PC-9 (cell line): ENCODE results near the gene DDX10. TPM values are rescaled to one million over a fixed set of nuclear protein-coding genes. Genes with fewer than 3 reads are reported as not detected.

ENCODE experiments used
- BruUV-seq: library from RNA; stranded (reverse); fragments of 400-500 nt; replicated peaks from 2 replicates; lab custom pipeline; 2021; lab: Mats Ljungman, UMichigan
- CTCF ChIA-PET: fragments of 300-600 bp; sonication (Branson Sonifier 250); formaldehyde crosslinking; loops from one replicate; lab custom pipeline; 2022; ENCODE audit warnings: antibody characterized with exemption; lab: Charles Lee
- POLR2A ChIA-PET: fragments of 300-600 bp; sonication (Branson Sonifier 250); formaldehyde crosslinking; loops from one replicate; lab custom pipeline; 2022; ENCODE audit warnings: antibody characterized with exemption; ENCODE audit not compliant: unreplicated experiment; lab: Charles Lee
- DNase-seq, 2 experiments: peaks; one replicate each; pipeline versions ENCODE4 v3.0.0 to v3.0.0-alpha.2; 2015 to 2022; ENCODE audit warnings: mixed read lengths in 1 of 2
- H2AFZ ChIP-seq: fragments of 200-600 bp; sonication (generic); 2 replicates; pipeline ENCODE4 v1.8.1; 2017; ENCODE audit warnings: antibody characterized with exemption
- H3F3A ChIP-seq: fragments of 200-600 bp; sonication (generic); 2 replicates; pipeline ENCODE4 v1.8.1; 2017; ENCODE audit warnings: antibody characterized with exemption, mild to moderate bottlenecking, low read depth; ENCODE audit not compliant: insufficient read depth
- H3K27ac ChIP-seq: fragments of 200-600 bp; sonication (generic); 2 replicates; pipeline ENCODE4 v1.6.1; 2016; ENCODE audit warnings: mixed run types
- H3K27me3 ChIP-seq: fragments of 200-600 bp; sonication (generic); 2 replicates; pipeline ENCODE4 v1.6.1; 2016; ENCODE audit warnings: low read depth, mixed run types; ENCODE audit not compliant: insufficient read depth
- H3K36me3 ChIP-seq: fragments of 200-600 bp; sonication (generic); 2 replicates; pipeline ENCODE4 v1.6.1; 2016; ENCODE audit warnings: low read depth, mixed run types
- H3K4me1 ChIP-seq: fragments of 200-600 bp; sonication (generic); replicated peaks from 2 replicates; pipeline ENCODE4 v1.6.1; 2016; ENCODE audit warnings: mixed run types; ENCODE audit not compliant: insufficient read depth
- H3K4me2 ChIP-seq: fragments of 200-600 bp; sonication (generic); 2 replicates; pipeline ENCODE4 v1.6.1; 2017; ENCODE audit warnings: mixed run types
- H3K4me3 ChIP-seq: fragments of 200-600 bp; sonication (generic); 2 replicates; pipeline ENCODE4 v1.6.1; 2016; ENCODE audit warnings: mixed run types
- H3K79me2 ChIP-seq: fragments of 200-600 bp; sonication (generic); 2 replicates; pipeline ENCODE4 v1.6.1; 2017; ENCODE audit warnings: low read depth, mixed run types
- H3K9me2 ChIP-seq: fragments of 200-600 bp; sonication (generic); 2 replicates; pipeline ENCODE4 v1.8.1; 2017; ENCODE audit warnings: mild to moderate bottlenecking; ENCODE audit not compliant: insufficient read depth
- H3K9me3 ChIP-seq: fragments of 200-600 bp; sonication (generic); 2 replicates; pipeline ENCODE4 v1.8.1; 2016; ENCODE audit warnings: low read depth; ENCODE audit not compliant: insufficient read depth
- H4K20me1 ChIP-seq: fragments of 200-600 bp; sonication (generic); 2 replicates; pipeline ENCODE4 v1.8.1; 2017; ENCODE audit not compliant: insufficient read depth
- EZH2 ChIP-seq: fragments of 200-600 bp; sonication (generic); IDR thresholded peaks from 2 replicates; pipeline ENCODE4 v1.8.0; 2017; ENCODE audit warnings: antibody characterized with exemption, low read depth
- intact Hi-C: fragments of 100-400 bp; cut with micrococcal nuclease; formaldehyde crosslinking; loops from one replicate; pipeline ENCODE4 v1.10.0; 2022; ENCODE audit not compliant: unreplicated experiment
- total RNA-seq: library from RNA; stranded (reverse); gene quantifications from 2 replicates; pipeline ENCODE4 v1.2.3, GENCODE V29; 2021
- TF ChIP-seq, protein P1 (sequence below): fragments of 200-600 bp; sonication (generic); conservative IDR thresholded peaks from 2 replicates; pipeline ENCODE4 v1.6.1; 2017; ENCODE audit warnings: mixed run types, antibody characterized with exemption, mild to moderate bottlenecking, moderate library complexity

The DDX10 gene
- total RNA-seq, 1 experiment from 2014 or later = 26.4 TPM

DNA sequence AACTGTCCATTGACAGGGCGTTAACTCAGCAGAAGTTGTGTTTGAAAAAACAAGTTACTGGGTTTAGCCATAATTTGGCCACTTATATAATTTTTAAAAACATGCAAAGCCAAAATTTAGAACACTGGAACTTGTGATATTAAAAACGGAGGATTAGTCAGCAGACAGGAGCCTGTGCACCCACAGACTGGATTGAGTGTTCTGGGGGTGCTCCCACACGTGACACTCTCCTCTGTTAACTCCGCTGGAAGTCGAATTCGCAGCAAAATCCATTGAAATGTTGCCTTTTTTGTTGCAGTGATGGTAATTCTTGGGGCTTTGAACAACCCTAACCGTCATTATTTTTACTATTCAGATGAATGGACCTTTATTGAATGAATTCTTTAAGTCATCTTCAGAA is 269.8 kb downstream of the DDX10 start:
- Histone ChIP-seq H2AFZ (no peak overlapping the region), H3K9me2 (no peaks in the 10 kb centered on the region), H3F3A (no peaks in the 10 kb centered on the region), H3K4me1 (peaks cover under 1% of the 10 kb centered on the region), H3K4me3 (no peak overlapping the region), H3K4me2 (no peak overlapping the region), H3K36me3 (no peaks in the 10 kb centered on the region), H3K9me3 (no peaks in the 10 kb centered on the region), H3K79me2 (no peaks in the 10 kb centered on the region), H3K27me3 (no peaks in the 10 kb centered on the region), H3K27ac (no peak overlapping the region), H4K20me1 (no peaks in the 10 kb centered on the region)
- POLR2A ChIA-PET = no interaction called here
- DNase-seq = no peak
- CTCF ChIA-PET = no interaction called here
- TF ChIP-seq, protein P1, sequence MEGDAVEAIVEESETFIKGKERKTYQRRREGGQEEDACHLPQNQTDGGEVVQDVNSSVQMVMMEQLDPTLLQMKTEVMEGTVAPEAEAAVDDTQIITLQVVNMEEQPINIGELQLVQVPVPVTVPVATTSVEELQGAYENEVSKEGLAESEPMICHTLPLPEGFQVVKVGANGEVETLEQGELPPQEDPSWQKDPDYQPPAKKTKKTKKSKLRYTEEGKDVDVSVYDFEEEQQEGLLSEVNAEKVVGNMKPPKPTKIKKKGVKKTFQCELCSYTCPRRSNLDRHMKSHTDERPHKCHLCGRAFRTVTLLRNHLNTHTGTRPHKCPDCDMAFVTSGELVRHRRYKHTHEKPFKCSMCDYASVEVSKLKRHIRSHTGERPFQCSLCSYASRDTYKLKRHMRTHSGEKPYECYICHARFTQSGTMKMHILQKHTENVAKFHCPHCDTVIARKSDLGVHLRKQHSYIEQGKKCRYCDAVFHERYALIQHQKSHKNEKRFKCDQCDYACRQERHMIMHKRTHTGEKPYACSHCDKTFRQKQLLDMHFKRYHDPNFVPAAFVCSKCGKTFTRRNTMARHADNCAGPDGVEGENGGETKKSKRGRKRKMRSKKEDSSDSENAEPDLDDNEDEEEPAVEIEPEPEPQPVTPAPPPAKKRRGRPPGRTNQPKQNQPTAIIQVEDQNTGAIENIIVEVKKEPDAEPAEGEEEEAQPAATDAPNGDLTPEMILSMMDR = no peak
- no peak for TF ChIP-seq EZH2
- intact Hi-C loops = no loop called here
- BruUV-seq = no TSS peak

DNA sequence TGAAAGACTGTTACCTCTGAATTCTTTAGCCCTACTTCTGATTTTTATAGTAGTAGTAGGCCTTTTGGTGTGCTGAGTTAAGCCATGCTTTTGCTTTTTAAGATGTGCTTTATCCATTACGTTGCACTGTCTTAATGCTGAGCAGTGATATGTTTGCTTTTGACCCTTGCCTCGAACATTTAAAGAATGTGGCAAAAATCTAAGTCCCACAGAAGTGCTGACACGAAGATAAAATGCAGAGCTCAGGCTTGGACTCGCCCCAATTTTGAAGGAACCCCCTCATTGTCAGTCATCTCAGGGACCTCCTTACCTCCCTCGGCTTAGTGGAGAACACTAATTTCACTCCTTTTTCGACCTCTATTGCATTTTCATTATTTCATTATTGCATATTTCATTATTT is 272.9 kb downstream of the DDX10 start:
- BruUV-seq = no TSS peak
- TF ChIP-seq, protein P1 = no peak
- no peak overlapping the region for H3K4me2 ChIP-seq
- no peak for DNase-seq
- no peaks in the 10 kb centered on the region for H3K79me2 ChIP-seq
- no peak overlapping the region for H3K4me3 ChIP-seq
- POLR2A ChIA-PET = no interaction called here
- H2AFZ ChIP-seq = no peak overlapping the region
- no peaks in the 10 kb centered on the region for H3F3A ChIP-seq
- CTCF ChIA-PET = no interaction called here
- intact Hi-C loops = no loop called here
- no peaks in the 10 kb centered on the region for H3K27me3 ChIP-seq
- no peak overlapping the region for H3K27ac ChIP-seq
- H3K9me3 ChIP-seq = no peaks in the 10 kb centered on the region
- H4K20me1 ChIP-seq = no peaks in the 10 kb centered on the region
- H3K4me1 ChIP-seq = no peaks in the 10 kb centered on the region
- no peaks in the 10 kb centered on the region for H3K9me2 ChIP-seq
- H3K36me3 ChIP-seq = no peaks in the 10 kb centered on the region

DNA sequence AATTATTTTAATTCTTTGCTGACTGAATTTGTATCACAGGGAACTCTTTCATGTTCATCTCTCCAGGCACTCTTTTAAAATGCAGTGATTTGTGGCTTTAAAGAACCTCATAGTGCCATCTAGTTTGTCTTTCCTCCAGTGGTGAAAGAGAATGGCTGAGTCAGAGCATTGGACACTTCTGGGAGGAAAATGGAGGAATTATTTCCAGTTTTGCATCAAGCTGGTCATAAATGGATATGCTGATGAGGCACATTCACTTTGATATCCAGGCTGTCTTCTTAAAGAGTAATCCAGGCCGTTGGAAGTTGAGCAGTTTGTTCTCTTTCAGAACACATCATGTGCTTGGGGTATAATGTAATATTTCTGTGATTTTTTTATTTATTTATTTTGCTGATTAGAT is 273.7 kb downstream of the DDX10 start:
- no TSS peak for BruUV-seq
- no peaks in the 10 kb centered on the region for H3K9me3 ChIP-seq
- DNase-seq = no peak
- H3K9me2 ChIP-seq = no peaks in the 10 kb centered on the region
- no peak overlapping the region for H3K4me3 ChIP-seq
- no peaks in the 10 kb centered on the region for H3K79me2 ChIP-seq
- intact Hi-C loops = no loop called here
- H3K4me1 ChIP-seq = no peaks in the 10 kb centered on the region
- H2AFZ ChIP-seq = no peak overlapping the region
- H3K4me2 ChIP-seq = no peak overlapping the region
- TF ChIP-seq EZH2 = no peak
- TF ChIP-seq, protein P1 = no peak
- H3F3A ChIP-seq = no peaks in the 10 kb centered on the region
- POLR2A ChIA-PET = no interaction called here
- H3K27me3 ChIP-seq = no peaks in the 10 kb centered on the region
- CTCF ChIA-PET = no interaction called here
- no peaks in the 10 kb centered on the region for H3K36me3 ChIP-seq
- H3K27ac ChIP-seq = no peak overlapping the region
- no peaks in the 10 kb centered on the region for H4K20me1 ChIP-seq
